WTC11 (cell line): ENCODE results near the gene TLCD3B. TPM values are rescaled to one million over a fixed set of nuclear protein-coding genes. Genes with fewer than 3 reads are reported as not detected.

ENCODE experiments used
- ATAC-seq: fragments of 200-7000 bp; cut with Tn5 transposase; 2 replicates; pipeline ENCODE4 v1.10.0; 2021; ENCODE audit warnings: mild to moderate bottlenecking, moderate library complexity
- CTCF ChIA-PET: fragments of 300-600 bp; sonication (Branson Sonifier 250); formaldehyde crosslinking; loops from one replicate; lab custom pipeline; 2021; ENCODE audit warnings: antibody characterized with exemption; lab: Charles Lee
- POLR2A ChIA-PET: fragments of 350-600 bp; sonication (Branson Sonifier 250); formaldehyde crosslinking; loops from one replicate; lab custom pipeline; 2021; ENCODE audit warnings: antibody characterized with exemption; lab: Charles Lee
- DNase-seq: peaks from one replicate; pipeline ENCODE4 v3.0.0; 2021; ENCODE audit warnings: low spot score
- H3K27ac Mint-ChIP-seq: 2 replicates; pipeline ENCODE4 v1.8.0; 2021; ENCODE audit warnings: mixed read lengths
- H3K27me3 Mint-ChIP-seq: 2 replicates; pipeline ENCODE4 v1.8.0; 2021; ENCODE audit warnings: low read depth, mild to moderate bottlenecking, moderate library complexity, mixed read lengths
- H3K36me3 Mint-ChIP-seq: 2 replicates; pipeline ENCODE4 v1.8.0; 2021; ENCODE audit warnings: mixed read lengths
- H3K4me1 Mint-ChIP-seq: 2 replicates; pipeline ENCODE4 v1.8.0; 2022; ENCODE audit warnings: mixed read lengths
- H3K4me3 Mint-ChIP-seq: 2 replicates; pipeline ENCODE4 v1.8.0; 2021; ENCODE audit warnings: mild to moderate bottlenecking, moderate library complexity, mixed read lengths
- H3K9me3 Mint-ChIP-seq: 2 replicates; pipeline ENCODE4 v1.8.0; 2021; ENCODE audit warnings: mixed read lengths
- ATF1 ChIP-seq: sonication (generic); formaldehyde crosslinking; IDR thresholded peaks from 2 replicates; pipeline ENCODE4 v1.8.1; 2023; ENCODE audit warnings: mild to moderate bottlenecking, moderate library complexity, missing genetic modification reagents
- ATF3 ChIP-seq: sonication (generic); formaldehyde crosslinking; conservative IDR thresholded peaks from 2 replicates; pipeline ENCODE4 v1.8.1; 2022; ENCODE audit warnings: mild to moderate bottlenecking, missing genetic modification reagents
- CDX4 ChIP-seq: fragments of 250-450 bp; sonication (Bioruptor Pico); IDR thresholded peaks from 2 replicates; pipeline ENCODE4 v1.9.0; 2021; ENCODE audit warnings: moderate library complexity, mild to moderate bottlenecking, inconsistent platforms, borderline replicate concordance
- EMX1 ChIP-seq: fragments of 250-450 bp; sonication (Bioruptor Pico); IDR thresholded peaks from 2 replicates; pipeline ENCODE4 v1.8.0; 2021; ENCODE audit warnings: mild to moderate bottlenecking
- FOXJ3 ChIP-seq: sonication (generic); formaldehyde crosslinking; IDR thresholded peaks from 2 replicates; pipeline ENCODE4 v1.9.0; 2021; ENCODE audit warnings: missing genetic modification reagents, mild to moderate bottlenecking, borderline replicate concordance
- GABPB1 ChIP-seq: sonication (generic); formaldehyde crosslinking; IDR thresholded peaks from 2 replicates; pipeline ENCODE4 v1.8.1; 2023; ENCODE audit warnings: mild to moderate bottlenecking, missing genetic modification reagents
- IRF1 ChIP-seq: sonication (generic); formaldehyde crosslinking; IDR thresholded peaks from 2 replicates; pipeline ENCODE4 v1.8.0; 2023; ENCODE audit warnings: missing genetic modification reagents
- IRF2 ChIP-seq: sonication (generic); formaldehyde crosslinking; IDR thresholded peaks from 2 replicates; pipeline ENCODE4 v1.8.0; 2022; ENCODE audit warnings: low read depth, missing genetic modification reagents, borderline replicate concordance
- MYBL2 ChIP-seq: sonication (generic); formaldehyde crosslinking; IDR thresholded peaks from 2 replicates; pipeline ENCODE4 v1.8.1; 2023; ENCODE audit warnings: mild to moderate bottlenecking, moderate library complexity, missing genetic modification reagents
- NFATC4 ChIP-seq: fragments of 250-450 bp; sonication (Bioruptor Pico); IDR thresholded peaks from 2 replicates; pipeline ENCODE4 v1.9.0; 2021; ENCODE audit warnings: mild to moderate bottlenecking
- SMAD4 ChIP-seq: sonication (generic); formaldehyde crosslinking; IDR thresholded peaks from 2 replicates; pipeline ENCODE4 v1.8.0; 2022; ENCODE audit warnings: mild to moderate bottlenecking, missing genetic modification reagents
- TEAD1 ChIP-seq: sonication (generic); formaldehyde crosslinking; IDR thresholded peaks from 2 replicates; pipeline ENCODE4 v1.8.0; 2022; ENCODE audit warnings: mild to moderate bottlenecking, missing genetic modification reagents
- USF2 ChIP-seq: sonication (generic); formaldehyde crosslinking; IDR thresholded peaks from 2 replicates; pipeline ENCODE4 v1.8.1; 2023; ENCODE audit warnings: mild to moderate bottlenecking, missing genetic modification reagents, moderate library complexity
- ZNF232 ChIP-seq: sonication (generic); formaldehyde crosslinking; IDR thresholded peaks from 2 replicates; pipeline ENCODE4 v1.8.0; 2022; ENCODE audit warnings: mild to moderate bottlenecking, missing genetic modification reagents
- ZNF263 ChIP-seq: sonication (generic); formaldehyde crosslinking; IDR thresholded peaks from 2 replicates; pipeline ENCODE4 v1.8.1; 2022; ENCODE audit warnings: low read depth, mild to moderate bottlenecking, moderate library complexity, missing genetic modification reagents
- ZNF396 ChIP-seq: fragments of 250-450 bp; sonication (Bioruptor Pico); IDR thresholded peaks from 2 replicates; pipeline ENCODE4 v1.8.0; 2021; ENCODE audit warnings: mild to moderate bottlenecking, moderate library complexity, borderline replicate concordance
- ZNF512 ChIP-seq: sonication (generic); formaldehyde crosslinking; IDR thresholded peaks from 2 replicates; pipeline ENCODE4 v1.8.1; 2022; ENCODE audit warnings: missing genetic modification reagents, borderline replicate concordance
- ZNF671 ChIP-seq: fragments of 250-450 bp; sonication (Bioruptor Pico); IDR thresholded peaks from 2 replicates; pipeline ENCODE4 v1.8.0; 2021; ENCODE audit warnings: mild to moderate bottlenecking
- total RNA-seq: library from RNA; stranded (reverse); gene quantifications from 3 replicates; pipeline ENCODE4 v1.2.3, GENCODE V29; 2021
- TF ChIP-seq, protein P1 (sequence below): sonication (generic); formaldehyde crosslinking; IDR thresholded peaks from 2 replicates; pipeline ENCODE4 v1.8.1; 2022; ENCODE audit warnings: low read depth, mild to moderate bottlenecking, moderate library complexity, missing genetic modification reagents, borderline replicate concordance
- TF ChIP-seq, protein P2 (sequence below): sonication (generic); formaldehyde crosslinking; IDR thresholded peaks from 2 replicates; pipeline ENCODE4 v1.8.1; 2023; ENCODE audit warnings: mild to moderate bottlenecking, moderate library complexity, missing genetic modification reagents
- TF ChIP-seq, protein P3 (sequence below): sonication (generic); formaldehyde crosslinking; IDR thresholded peaks from 2 replicates; pipeline ENCODE4 v1.8.0; 2022; ENCODE audit warnings: mild to moderate bottlenecking, missing genetic modification reagents
- TF ChIP-seq, protein P4 (sequence below): fragments of 250-450 bp; sonication (Bioruptor Pico); IDR thresholded peaks from 2 replicates; pipeline ENCODE4 v1.8.0; 2021; ENCODE audit warnings: mild to moderate bottlenecking
- TF ChIP-seq, protein P5 (sequence below): sonication (generic); formaldehyde crosslinking; IDR thresholded peaks from 2 replicates; pipeline ENCODE4 v1.8.0; 2022; ENCODE audit warnings: mild to moderate bottlenecking, missing genetic modification reagents
- TF ChIP-seq, protein P6 (sequence below): fragments of 250-450 bp; sonication (Bioruptor Pico); IDR thresholded peaks from 2 replicates; pipeline ENCODE4 v1.9.0; 2021; ENCODE audit warnings: mild to moderate bottlenecking

Gene TLCD3B
- total RNA-seq, 1 experiment from 2014 or later: 28.1 TPM

GRCh38 chr16:30026449-30026848 lies 4.6 kb downstream of the TLCD3B start:
- Mint-ChIP-seq H3K36me3 (no peaks in the 10 kb centered on the region), H3K4me3 (no peak overlapping the region), H3K4me1 (peaks cover 25% of the 10 kb centered on the region), H3K9me3 (no peaks in the 10 kb centered on the region), H3K27me3 (peaks cover 5% of the 10 kb centered on the region; the same call in 1 of the 2 replicates), H3K27ac (no peak overlapping the region)
- ChIA-PET POLR2A (no interaction called here), CTCF (no interaction called here)
- DNase-seq: no peak
- ATAC-seq: no peak
- TF ChIP-seq ZNF512 (no peak), FOXJ3 (CRISPR knock-in tag) (no peak), ZNF263 (CRISPR knock-in tag) (no peak), NFATC4 (no peak), ZNF396 (CRISPR knock-in tag) (no peak), MYBL2 (CRISPR knock-in tag) (no peak), IRF2 (no peak), ZNF232 (CRISPR knock-in tag) (no peak), USF2 (CRISPR knock-in tag) (no peak), ZNF671 (CRISPR knock-in tag) (no peak), CDX4 (CRISPR knock-in tag) (no peak)
- TF ChIP-seq, protein P1, sequence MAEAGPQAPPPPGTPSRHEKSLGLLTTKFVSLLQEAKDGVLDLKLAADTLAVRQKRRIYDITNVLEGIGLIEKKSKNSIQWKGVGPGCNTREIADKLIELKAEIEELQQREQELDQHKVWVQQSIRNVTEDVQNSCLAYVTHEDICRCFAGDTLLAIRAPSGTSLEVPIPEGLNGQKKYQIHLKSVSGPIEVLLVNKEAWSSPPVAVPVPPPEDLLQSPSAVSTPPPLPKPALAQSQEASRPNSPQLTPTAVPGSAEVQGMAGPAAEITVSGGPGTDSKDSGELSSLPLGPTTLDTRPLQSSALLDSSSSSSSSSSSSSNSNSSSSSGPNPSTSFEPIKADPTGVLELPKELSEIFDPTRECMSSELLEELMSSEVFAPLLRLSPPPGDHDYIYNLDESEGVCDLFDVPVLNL (CRISPR knock-in tag): no peak
- TF ChIP-seq, protein P2, sequence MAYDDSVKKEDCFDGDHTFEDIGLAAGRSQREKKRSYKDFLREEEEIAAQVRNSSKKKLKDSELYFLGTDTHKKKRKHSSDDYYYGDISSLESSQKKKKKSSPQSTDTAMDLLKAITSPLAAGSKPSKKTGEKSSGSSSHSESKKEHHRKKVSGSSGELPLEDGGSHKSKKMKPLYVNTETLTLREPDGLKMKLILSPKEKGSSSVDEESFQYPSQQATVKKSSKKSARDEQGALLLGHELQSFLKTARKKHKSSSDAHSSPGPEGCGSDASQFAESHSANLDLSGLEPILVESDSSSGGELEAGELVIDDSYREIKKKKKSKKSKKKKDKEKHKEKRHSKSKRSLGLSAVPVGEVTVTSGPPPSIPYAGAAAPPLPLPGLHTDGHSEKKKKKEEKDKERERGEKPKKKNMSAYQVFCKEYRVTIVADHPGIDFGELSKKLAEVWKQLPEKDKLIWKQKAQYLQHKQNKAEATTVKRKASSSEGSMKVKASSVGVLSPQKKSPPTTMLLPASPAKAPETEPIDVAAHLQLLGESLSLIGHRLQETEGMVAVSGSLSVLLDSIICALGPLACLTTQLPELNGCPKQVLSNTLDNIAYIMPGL (CRISPR knock-in tag): no peak
- TF ChIP-seq, protein P3, sequence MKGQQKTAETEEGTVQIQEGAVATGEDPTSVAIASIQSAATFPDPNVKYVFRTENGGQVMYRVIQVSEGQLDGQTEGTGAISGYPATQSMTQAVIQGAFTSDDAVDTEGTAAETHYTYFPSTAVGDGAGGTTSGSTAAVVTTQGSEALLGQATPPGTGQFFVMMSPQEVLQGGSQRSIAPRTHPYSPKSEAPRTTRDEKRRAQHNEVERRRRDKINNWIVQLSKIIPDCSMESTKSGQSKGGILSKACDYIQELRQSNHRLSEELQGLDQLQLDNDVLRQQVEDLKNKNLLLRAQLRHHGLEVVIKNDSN (CRISPR knock-in tag): no peak
- TF ChIP-seq, protein P4, sequence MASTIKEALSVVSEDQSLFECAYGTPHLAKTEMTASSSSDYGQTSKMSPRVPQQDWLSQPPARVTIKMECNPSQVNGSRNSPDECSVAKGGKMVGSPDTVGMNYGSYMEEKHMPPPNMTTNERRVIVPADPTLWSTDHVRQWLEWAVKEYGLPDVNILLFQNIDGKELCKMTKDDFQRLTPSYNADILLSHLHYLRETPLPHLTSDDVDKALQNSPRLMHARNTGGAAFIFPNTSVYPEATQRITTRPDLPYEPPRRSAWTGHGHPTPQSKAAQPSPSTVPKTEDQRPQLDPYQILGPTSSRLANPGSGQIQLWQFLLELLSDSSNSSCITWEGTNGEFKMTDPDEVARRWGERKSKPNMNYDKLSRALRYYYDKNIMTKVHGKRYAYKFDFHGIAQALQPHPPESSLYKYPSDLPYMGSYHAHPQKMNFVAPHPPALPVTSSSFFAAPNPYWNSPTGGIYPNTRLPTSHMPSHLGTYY (CRISPR knock-in tag): no peak

- no peak for ATAC-seq
These were observed 5.5 kb downstream of the TLCD3B start for GRCh38 chr16:30025574-30025973.

More at GRCh38 chr16:30025574-30025973, 5.5 kb downstream of the TLCD3B start:
- Mint-ChIP-seq H3K27me3 (0 out of 2 replicates have a peak, but pooled peaks cover 4% of the 10 kb centered on the region), H3K9me3 (no peaks in the 10 kb centered on the region), H3K27ac (no peak overlapping the region), H3K36me3 (no peaks in the 10 kb centered on the region), H3K4me1 (peaks cover 27% of the 10 kb centered on the region), H3K4me3 (no peak overlapping the region)
- CTCF ChIA-PET: interaction anchor here (1.8 kb wide), 1 partner anchor 67 kb away, joined by 6 read pairs; no protein-coding TSS in a partner anchor
- TF ChIP-seq, protein P5, sequence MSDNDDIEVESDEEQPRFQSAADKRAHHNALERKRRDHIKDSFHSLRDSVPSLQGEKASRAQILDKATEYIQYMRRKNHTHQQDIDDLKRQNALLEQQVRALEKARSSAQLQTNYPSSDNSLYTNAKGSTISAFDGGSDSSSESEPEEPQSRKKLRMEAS (CRISPR knock-in tag): no peak
- TF ChIP-seq, protein P6, sequence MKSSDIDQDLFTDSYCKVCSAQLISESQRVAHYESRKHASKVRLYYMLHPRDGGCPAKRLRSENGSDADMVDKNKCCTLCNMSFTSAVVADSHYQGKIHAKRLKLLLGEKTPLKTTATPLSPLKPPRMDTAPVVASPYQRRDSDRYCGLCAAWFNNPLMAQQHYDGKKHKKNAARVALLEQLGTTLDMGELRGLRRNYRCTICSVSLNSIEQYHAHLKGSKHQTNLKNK: no peak
- TF ChIP-seq ATF1 (CRISPR knock-in tag) (no peak), EMX1 (CRISPR knock-in tag) (no peak), GABPB1 (no peak), ATF3 (CRISPR knock-in tag) (no peak), SMAD4 (CRISPR knock-in tag) (no peak), TEAD1 (CRISPR knock-in tag) (no peak), IRF1 (CRISPR knock-in tag) (no peak)
- TF ChIP-seq, protein P1 (CRISPR knock-in tag): no peak
- DNase-seq: no peak
- POLR2A ChIA-PET: no interaction called here
